Uterus (tissue), 2 donors: ENCODE measurements around the gene RBMS1.

Source experiments
- CTCF ChIP-seq, 4 experiments: fragments of 200-600 bp in 2 of 4; fragments of 450-650 bp in 2 of 4; sonication (generic) in 2 of 4; IDR thresholded peaks; one replicate each; pipeline ENCODE4 v1.5.1; 2016 to 2019; ENCODE audit warnings: antibody characterized with exemption in 4 of 4, mild to moderate bottlenecking in 2 of 4, moderate library complexity in 1 of 4
- POLR2A ChIP-seq, 2 donors: fragments of 450-650 bp; IDR thresholded peaks; one replicate each; pipeline ENCODE4 v1.6.1; 2016; ENCODE audit warnings: antibody characterized with exemption in 2 of 2, mild to moderate bottlenecking in 1 of 2, moderate library complexity in 1 of 2

- no peak for TF ChIP-seq POLR2A (IDR thresholded peaks at IDR 0.05)
- TF ChIP-seq CTCF (IDR thresholded peaks at IDR 0.05), result no peak
Measured at GRCh38 chr2:160356485-160356884, 137.1 kb downstream of the RBMS1 start.
